ENCODE data around the gene RNF130.
"Not testable (repeated sequence)": the region's sequence is repeated elsewhere in the genome, so short reads cannot be mapped to it uniquely, and the experiment has no call there.

Gene RNF130

GRCh38 chr5:180050121-180050940 is 21.2 kb downstream of the RNF130 start:
- DNase-seq, result no peak

- DNase-seq, result no peak
Observed at GRCh38 chr5:180049185-180049548, 22.4 kb downstream of the RNF130 start.

- DNase-seq, result no peak
Observed at GRCh38 chr5:180047667-180048066, 23.9 kb downstream of the RNF130 start.

GRCh38 chr5:180046656-180047055 is 24.9 kb downstream of the RNF130 start:
- no peak for DNase-seq

- no peak for DNase-seq
Observed at GRCh38 chr5:180045889-180046499, 25.6 kb downstream of the RNF130 start.

- DNase-seq, result no peak
Observed at GRCh38 chr5:180043377-180043776, 28.2 kb downstream of the RNF130 start.

- no peak for DNase-seq
Observed at GRCh38 chr5:180041301-180042274, 30.0 kb downstream of the RNF130 start.

- no peak for DNase-seq
Observed at GRCh38 chr5:180040287-180041214, 31.0 kb downstream of the RNF130 start.

- DNase-seq, result no peak
Observed at GRCh38 chr5:180035206-180035931, 36.2 kb downstream of the RNF130 start.

- no peak for DNase-seq
Observed at GRCh38 chr5:180034564-180034963, 37.0 kb downstream of the RNF130 start.

GRCh38 chr5:180027459-180028089 is 44.0 kb downstream of the RNF130 start:
- DNase-seq, result no peak

GRCh38 chr5:180026734-180027458 is 44.7 kb downstream of the RNF130 start:
- DNase-seq, result no peak

- DNase-seq, result no peak
Observed at GRCh38 chr5:180026320-180026719, 45.2 kb downstream of the RNF130 start.

- DNase-seq, result no peak
Observed at GRCh38 chr5:180021900-180022299, 49.7 kb downstream of the RNF130 start.

- no peak for DNase-seq
Observed at GRCh38 chr5:180020176-180020575, 51.4 kb downstream of the RNF130 start.

- DNase-seq, result no peak
Observed at GRCh38 chr5:180018347-180019060, 53.1 kb downstream of the RNF130 start.

- not testable (repeated sequence) for DNase-seq
Observed at GRCh38 chr5:180015523-180015922, 56.0 kb downstream of the RNF130 start.

GRCh38 chr5:180013678-180014077 is 57.9 kb downstream of the RNF130 start:
- no peak for DNase-seq

- no peak for DNase-seq
Observed at GRCh38 chr5:180012316-180012715, 59.2 kb downstream of the RNF130 start.

- no peak for DNase-seq
Observed at GRCh38 chr5:180010636-180011035, 60.9 kb downstream of the RNF130 start.
